Stimulated activated CD8-positive, alpha-beta memory T cell treated with anti-CD3 and anti-CD28 coated beads, Interleukin-15, amount 100 ng/mL, for 48 hours (primary cell): ENCODE data around the gene NSG1.
A peak's percentile ranks its signal among the peaks of the same experiment; 100 is the strongest.
"Not testable (repeated sequence)": the region's sequence is repeated elsewhere in the genome, so short reads cannot be mapped to it uniquely, and the experiment has no call there.

Experiments
- DNase-seq, 2 donors: peaks; one replicate each; pipeline ENCODE4 v3.0.0-alpha.2; 2020; ENCODE audit warnings: low read depth in 2 of 2

The NSG1 gene

DNA sequence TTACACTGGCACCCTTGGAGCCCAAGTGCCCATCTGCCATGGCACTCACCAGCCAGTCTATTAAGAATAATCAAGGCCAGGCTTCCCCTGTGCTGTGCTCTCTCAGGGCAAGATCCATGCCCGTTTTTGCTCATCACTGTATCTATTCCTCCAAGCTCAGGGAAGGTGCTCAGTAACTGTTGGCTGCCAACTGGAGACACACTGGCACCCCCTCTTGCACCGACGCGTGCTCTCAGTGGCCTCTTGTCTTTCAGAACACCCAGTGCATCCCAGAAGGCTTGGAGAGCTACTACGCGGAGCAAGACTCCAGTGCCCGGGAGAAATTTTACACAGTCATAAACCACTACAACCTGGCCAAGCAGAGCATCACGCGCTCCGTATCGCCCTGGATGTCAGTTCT, 30.1 kb downstream of the NSG1 start:
- no peak for DNase-seq

DNA sequence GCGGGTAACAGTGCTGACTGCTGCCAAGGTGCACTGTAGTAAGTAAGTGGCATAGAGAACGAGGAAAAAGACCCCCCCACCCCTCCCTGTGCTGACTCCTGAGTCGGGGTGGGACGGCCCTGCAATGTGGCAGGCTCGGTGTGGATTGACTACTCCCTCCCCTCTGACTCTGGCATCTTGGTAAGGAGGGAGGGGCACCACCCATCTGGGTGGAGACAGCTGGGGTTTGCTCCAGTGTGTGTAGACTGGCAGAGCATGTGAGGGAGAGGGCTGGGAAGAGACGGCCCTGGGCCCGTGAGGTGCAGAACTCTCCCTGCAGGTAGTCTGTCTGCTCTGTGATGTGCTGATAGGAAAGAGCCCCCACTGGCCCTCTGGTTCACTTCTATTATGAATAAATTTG, 31.0 kb downstream of the NSG1 start:
- DNase-seq = no peak

DNA sequence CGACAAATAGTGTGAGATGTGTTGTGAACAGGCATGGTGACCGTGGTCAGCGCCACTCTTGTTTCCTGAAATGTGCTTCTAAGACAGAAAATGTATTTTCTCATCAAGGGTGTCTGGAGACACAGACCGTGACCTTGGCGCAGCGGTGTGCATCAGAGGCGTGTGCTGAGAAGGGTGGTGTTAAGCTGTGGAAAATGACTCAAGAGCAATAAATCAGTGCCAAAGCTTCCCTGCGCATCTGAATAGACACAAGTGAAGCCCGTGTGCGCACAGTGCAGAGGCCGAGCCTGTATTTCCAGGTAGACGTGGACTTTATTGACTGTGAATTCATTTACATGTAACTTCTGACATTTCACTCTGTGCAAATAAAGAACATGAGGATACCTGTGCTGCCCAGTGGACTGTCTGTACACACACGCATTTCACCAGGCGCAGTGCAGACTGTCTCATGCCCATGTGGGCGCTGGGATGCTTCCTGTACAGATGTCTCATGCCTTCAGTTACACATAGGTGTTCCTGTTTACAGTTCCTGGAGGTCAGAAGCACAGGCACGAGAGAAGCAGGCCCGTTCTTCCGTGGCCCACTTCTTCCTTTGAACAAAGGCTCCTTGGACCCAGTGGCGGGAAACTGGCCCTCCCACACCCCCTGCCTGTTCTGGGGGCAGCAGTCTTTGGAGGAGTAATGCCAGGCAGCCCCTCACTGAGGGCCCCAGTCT, 31.9 kb downstream of the NSG1 start:
- DNase-seq = no peak

DNA sequence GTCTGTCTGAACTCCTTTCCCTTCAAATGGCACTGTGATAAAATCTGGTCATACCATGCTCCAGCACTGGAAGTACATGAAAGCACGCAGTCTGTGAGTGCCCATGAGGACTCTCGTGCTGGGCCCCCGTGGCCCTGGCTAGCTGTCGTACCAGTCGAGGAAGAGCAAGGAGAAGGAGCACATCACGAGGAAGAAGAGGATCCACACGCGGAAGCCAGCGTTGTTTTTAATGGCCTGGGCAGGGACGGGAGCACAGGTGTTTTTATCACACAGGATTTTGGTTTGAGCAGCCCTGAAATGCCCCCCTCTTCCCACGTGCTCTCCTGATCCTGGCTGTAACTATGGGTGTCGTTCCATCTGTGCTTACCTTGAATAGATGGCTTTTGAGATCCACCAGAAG, 33.0 kb downstream of the NSG1 start:
- DNase-seq = no peak

DNA sequence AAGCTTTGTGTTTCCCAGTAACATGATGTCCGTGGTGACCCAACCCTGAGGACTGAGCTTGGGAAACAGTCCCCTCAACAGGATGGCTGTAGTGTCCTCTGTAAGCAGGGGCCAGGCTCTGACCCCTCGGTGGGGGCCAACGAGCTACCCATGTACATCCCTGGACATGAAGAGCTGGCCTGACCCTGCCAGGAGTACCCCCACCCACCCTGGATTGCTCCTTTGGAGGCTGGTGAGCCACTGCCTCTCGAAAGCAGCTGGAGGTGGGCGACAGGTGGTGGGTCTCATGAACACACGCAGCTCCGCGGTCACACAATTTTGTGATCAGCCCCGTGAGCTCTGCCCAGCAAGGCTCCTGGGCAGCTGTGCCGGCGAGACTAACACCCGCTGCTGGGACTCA, 33.5 kb downstream of the NSG1 start:
- no peak for DNase-seq

DNA sequence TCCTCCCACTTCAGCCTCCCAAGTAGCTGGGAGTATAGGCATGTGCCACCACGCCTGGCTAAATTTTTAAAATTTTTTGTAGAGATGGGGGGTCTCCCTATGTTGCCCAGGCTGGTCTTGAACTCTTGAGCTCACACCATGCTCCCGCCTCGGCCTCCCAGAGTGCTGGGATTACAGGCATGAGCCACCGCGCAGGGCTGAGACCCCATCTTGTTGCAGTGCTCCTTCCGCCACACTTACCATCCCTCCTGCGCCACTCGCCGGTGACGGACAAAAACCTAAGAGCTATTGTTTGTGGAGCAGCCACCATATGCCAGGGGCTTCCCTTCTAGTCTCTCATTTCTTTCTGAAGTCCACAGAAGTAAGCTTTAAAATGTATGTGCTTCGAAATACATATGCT, 34.5 kb downstream of the NSG1 start:
- DNase-seq = no peak

DNA sequence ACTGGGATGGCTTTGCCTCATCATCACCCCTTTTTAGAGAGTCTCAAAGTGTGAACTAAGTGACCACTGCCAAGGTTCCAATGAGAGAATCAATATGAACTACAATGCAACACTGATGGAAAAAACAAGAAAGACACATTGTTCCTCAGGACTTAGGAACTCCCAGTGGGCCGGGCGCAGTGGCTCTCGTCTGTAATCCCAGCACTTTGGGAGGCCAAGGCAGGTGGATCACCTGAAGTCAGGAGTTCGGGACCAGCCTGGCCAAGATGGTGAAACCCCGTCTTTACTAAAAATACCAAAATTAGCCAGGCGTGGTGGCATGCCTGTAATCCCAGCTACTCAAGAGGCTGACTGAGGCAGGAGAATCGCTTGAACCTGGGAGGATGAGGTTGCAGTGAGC, 35.2 kb downstream of the NSG1 start:
- DNase-seq = not testable (repeated sequence)

DNA sequence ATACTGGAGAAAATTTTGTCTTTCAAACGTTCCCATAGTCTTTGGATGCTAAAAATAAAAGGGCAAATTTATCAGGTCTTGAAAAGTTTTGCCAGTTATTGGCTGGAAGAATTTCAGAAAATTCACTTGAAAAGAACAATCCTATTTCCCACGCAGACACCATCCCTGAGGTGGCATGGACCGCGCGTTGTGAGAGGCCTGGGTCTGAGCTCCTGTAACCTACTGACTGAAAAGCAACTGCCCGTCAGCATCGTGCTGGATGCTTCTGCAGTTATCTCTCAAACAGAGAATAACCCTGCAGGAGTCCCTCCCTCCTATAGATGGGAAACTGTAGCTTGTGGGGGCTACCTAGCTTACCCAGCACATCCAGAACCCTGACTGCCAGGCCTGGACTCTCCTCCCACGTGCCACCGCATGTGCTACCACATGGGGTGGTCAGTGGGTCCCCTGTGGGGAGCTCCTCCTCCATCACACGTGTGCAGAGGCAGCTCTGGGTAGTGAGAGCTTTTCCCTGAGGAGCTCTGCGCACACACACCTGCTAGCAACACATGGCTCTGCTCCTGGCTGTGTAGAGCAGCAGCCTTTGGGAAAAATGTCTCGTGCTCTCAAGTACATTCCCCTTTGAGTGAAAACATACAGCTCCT, 36.1 kb downstream of the NSG1 start:
- no peak for DNase-seq

DNA sequence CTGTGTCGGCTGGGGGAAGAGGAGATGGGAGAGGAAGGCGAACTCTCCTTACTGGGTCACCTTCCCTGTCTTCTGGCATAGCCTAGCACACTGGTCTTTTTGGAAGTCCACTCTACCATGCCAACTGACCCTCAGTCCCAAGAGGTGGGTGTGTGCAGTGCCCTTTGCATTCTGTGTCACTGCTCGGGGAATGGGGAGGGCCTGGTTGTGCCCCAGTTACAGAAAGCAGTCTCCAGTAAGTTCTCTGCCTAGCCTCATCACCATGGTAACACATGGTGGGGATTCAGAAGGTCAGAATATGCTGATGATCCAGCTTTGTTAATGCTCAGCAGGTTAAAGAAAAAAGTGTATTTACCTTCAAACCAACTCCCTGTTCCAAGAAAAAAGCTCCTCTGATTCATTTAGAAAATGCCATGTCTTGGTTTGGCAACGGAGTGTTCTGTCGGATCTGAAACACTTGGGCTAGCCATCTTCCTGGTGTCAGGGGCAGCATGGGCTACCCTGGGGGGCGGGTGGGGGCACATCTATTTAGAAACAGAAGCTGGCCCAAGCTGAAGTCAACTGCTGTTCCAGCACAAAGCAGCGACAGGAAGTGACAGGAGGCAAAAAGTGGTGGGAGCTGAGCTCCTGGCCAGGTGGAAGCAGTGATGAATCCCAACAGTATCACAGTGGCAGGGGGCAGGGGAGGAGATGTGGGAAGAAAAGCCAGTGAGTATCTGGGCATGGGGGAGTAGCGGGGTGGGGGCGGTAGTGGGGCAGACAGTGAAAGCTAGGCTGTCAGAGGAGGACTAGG, 37.0 kb downstream of the NSG1 start:
- DNase-seq = no peak

DNA sequence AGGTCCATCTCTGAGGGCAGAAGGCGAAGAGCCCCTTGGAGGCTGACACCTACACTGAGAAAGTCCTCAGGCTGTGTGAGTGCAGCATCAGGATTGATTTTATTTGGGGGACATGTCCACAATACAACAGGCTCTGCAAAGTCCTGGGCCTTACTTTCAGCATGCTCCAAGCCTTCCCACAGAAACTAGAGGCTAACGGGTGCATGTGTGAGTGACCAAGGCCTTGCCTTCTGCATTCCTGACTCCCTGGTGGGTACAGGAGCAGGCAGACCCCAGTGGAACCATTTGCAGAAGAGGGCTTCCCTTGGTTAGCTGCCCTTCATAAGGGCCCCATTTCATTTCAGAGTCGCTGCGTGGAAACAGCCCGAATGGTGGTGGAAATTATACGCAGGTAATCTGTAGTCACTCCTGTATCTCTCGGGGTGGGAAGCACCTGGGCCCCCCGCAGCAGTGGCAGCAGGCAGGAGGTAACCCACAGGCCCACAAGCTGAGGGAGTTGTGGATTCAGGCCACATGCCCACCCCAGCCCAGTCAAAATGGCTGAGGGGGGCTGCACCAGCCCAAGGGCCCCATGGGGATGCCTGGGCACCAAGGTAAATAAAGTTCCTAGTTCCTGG, 37.7 kb downstream of the NSG1 start:
- DNase-seq = no peak

DNA sequence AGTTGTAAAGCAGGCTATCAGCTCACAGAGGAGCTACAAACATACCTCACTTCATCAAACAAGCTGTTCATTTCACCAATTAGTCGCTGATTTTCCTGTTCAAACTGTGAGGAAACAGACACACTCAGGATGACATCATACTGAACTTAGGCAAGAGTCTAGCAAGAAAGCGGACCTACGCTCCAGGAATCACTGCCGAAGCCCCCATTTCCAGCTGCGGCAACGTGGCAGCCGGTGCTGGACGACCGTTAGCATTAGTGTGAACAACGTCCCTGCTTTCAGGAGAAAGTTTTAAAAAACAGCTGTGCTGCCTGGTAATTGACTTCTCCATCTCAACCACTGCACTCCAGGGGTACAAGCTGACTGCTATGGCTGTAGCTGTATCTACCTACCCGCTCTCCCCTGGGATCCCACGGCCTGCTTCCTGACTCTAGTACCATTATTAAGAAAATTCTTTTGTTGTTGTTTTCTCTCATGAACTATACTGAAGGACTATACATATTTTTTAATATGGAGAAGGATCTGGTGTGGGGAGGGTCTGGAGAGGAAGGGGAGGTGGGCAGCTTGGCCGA, 38.3 kb downstream of the NSG1 start:
- no peak for DNase-seq

DNA sequence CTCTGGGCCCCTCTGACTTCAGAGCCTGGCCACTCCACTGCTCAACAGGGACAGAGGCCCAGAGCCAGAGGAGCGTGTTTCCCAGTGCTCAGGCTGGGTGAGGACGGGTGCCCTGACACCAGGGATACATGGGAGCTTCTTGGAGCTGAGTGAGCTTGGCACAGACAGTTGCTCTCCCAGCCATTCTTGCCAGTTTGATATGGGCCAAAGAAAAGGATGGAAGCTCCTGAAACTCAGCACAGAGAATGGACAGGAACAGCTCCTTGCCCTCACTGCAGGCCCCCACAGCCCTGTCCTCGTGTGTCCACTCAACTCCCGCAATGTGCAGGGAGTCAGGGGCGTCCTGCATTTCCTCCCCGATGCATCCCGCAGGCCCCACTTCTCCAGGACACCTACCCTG, 38.8 kb downstream of the NSG1 start:
- DNase-seq = no peak

DNA sequence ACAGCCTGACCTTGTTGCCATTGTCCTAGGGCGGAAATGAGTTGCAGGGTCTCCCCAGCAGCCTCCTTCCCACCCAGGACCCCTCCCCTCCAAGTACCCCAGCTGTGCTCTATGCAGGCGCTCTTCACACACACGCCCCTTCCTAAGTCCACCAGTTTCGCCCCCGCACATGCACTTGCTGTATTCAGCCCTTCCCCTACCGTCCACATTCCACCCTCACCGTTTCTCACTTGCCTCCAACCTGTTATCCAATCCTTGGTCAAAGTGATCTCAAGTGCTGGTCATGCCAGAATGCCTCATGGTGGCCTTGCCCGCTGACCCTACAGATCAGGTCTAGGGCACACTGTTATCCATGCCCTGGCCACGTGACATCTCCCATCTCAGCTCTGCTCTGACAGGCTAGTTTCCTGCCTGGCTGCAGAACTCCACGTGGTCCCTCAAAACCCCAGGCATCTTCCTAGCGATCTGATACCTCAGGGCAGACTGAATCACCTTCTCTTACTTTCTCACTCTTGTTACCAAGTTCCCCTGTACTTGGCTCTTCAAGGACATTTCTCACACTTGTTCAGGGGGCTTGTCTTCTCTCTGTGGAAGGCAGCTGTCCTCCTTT, 39.7 kb downstream of the NSG1 start:
- DNase-seq = no peak

DNA sequence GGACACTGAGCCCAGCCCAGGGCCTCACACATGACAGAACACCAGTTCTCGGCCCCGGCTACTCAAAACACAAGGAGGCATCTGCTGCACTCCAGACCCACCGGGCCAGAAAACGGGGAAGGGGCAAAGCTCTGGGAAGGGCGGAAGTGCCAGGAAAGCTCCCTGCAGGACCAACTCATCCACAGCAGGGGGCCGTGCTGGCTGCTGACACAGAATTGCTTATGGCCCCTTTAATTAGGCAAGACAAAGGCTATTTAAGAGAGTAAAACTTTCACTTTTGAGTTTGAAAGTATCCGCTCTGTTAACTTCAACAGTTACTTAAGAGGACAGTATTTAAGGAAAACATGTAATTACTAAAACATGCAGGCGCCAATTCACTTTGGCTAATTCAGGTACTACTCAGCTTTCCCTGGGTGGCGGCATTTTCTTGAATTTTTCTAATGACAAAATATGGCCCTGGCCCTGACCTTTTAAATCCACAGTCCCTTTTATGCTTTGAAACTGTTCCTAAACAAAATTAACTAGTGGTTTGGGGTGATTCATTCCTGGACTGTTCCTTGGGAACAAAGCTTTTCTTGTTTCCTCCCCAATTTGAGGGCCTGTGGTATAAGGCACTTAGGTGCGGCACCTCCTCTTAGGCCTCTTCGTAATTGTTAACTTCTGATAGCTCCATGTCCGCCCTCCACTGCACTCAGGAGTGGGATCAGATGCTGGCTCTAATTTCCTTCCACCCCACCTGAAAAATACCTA, 40.4 kb downstream of the NSG1 start:
- no peak for DNase-seq

DNA sequence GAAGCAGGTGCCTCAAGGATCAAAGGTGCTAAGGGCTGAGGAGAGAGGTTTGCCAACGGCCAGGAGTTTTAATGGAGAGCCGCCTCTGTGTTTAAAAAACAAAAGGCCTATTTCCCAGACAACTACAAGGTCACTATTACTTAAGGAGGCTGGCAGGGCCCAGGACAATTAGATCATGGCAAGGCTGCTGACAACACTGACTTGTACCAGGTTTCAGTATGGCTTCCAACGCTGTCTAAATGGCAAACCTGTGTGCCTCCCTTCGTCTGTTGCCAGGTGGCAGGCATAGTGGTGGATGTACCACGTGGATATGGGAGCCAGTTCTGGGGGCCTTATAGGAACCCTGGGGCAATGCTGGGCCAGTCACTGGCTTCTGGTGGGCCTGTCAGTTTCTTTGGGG, 41.0 kb downstream of the NSG1 start:
- no peak for DNase-seq

DNA sequence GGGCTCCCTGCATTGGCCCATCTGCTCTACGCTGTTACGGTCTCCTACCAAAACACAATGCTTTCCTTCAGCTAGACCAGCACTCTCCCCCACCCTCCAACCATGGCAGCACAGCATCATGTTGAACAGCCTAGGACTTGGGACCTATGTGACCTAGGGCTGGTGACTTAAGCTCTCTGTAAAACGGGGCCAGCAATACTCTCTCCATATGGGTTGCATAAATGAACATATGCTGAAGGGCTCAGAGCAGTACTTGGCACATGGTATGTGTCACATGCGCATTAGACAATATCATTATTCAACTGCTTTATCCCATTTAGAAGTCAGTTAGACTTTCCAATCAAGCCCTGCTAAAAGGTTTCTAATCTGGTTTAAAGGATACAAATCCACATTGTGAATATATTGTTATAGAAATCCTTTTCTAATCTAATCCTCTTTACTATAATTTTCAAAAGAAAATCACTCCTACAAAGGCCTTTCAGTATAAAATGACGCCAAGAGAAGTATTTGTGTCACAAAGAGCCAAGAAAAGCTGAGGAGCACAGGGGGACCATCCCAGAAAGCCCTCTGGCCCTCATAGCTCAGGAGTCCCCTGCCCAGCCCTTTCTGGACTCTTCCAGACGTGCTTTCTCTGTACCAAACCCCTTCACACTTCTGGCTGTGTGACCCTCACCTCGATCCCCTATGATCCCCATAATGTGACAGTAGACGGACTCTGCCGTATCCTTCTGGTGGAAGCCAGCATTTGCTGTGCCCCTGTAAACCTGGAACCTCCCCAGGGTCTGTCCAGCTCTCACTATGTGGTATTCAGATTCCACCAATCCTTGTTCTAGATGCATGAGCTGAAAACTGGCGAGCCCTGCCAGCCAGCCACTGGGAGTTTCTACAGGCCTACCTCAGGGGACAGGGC, 42.3 kb downstream of the NSG1 start:
- DNase-seq = no peak

DNA sequence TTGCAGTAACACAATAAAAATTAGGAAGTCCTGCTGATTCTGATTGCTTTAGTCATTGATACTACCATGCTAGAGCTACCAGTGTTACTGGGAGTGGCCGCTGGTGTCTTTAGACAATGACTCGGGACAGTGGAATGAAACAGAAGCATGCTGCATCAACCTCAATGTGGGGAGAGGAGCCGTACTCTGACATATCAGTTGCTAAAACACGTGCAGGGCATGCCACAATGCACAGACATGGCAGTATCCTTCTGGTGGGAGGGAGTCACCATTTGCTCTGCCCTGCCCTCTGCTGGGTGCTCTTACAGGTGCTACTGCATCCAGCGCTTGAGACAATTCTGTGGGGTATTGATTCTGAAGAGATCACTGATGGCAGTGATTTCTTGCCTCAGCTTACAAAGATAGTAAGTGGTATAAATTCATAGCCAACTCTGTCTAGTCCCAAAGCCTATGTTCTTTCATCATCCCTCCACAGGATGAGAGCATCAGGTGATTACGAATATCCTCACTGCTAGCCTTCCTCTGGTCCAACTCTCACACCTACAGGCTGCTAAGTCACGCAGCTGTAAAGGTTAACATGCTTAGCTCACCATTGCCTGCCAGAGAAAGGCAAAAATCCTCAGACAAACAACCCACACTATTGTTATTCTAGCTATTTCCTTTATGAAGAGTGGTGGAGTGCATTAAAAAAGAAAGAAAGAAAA, 43.7 kb downstream of the NSG1 start:
- DNase-seq = peak; percentile 16 to 30

DNA sequence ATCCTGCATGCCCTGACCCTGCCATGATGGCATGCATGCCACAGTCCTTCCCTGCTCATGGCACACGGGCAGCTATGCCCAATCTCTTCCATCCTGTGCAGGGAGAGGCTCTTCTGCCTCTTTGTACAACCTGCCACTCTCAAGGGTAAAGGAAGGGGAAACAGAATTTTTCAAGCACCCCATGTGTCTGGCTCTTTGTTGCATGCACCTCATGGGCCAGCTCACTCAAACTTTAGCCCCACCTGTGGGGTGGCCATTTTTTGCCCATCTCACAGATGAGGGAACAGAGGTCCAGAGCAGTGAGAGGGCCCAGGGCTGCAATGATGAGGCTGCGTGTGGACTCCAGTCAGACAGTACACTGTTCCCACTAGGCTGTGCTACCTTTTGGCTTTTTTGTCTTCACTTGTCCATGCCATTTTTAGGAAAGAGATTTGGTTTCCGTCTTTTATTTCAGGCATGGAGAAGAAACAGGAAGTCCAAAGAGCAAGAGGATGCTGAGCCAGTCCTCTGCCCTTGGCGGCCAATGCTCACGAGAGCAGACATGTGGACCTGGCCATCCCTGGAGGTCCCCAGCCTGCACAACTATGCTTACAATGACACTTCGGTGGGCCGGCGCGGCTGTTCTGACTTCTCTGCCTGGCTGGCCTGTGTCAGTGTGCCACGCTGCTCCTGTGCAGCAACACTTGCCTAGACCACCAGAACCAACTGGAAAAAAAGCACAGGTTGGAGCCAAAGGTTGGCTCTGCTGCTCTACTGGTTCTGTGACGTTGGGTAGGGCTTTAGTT, 45.6 kb downstream of the NSG1 start:
- DNase-seq = no peak

DNA sequence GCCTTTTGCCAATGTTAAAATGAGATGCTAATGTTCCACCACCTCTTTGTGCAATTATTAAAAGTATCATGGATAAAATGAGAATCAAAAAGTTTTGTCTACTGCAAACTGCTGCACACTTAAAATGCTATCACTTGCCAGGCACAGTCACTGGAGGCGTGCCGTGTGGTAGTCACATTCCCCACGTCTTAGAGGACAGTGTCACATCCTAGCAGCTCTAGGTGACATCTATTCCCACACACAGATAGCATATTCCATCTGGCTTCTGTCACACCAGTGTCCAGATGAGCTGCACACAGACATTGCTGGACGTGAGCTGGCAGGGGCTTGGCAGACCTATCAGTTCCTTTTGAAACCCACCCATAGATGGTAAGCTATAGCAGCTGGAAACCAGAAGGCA, 47.0 kb downstream of the NSG1 start:
- DNase-seq = no peak
